Measurements from ENCODE around the gene GKN2.

GKN2 gene, protein sequence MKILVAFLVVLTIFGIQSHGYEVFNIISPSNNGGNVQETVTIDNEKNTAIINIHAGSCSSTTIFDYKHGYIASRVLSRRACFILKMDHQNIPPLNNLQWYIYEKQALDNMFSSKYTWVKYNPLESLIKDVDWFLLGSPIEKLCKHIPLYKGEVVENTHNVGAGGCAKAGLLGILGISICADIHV

GRCh38 chr2:68952887-68953521, at the start of gene GKN2:
TSS of gene GKN2 (minus strand) at chr2:68952893. CDS start at chr2:68952861, 32 bp downstream.
- DNase-seq (ENCODE audit: low spot score) = no peak

GRCh38 chr2:69001879-69002278, 49.2 kb upstream of the GKN2 start:
- DNase-seq (ENCODE audit: low spot score) = no peak

- DNase-seq (ENCODE audit: low spot score) = no peak
Measured at GRCh38 chr2:68997401-68997800, 44.7 kb upstream of the GKN2 start.

DNA sequence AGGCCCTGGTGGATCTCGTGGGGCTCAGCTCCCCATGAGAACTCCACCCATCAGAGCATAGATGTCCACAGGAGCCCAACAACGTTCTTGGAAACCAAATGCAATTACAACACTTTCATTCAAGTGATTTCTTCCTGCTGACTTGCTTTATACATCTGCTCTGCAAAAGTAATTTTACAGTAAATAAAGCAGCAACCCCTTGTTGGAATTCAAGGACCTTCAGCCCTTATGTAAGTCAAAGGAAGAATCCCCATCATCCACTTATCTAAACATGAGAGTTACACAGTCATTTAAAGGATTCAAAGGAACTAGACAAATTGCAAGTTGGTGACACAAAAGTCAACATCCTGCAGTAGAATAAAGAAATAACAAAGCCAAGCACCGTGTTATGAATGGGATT, 43.2 kb upstream of the GKN2 start:
- DNase-seq (ENCODE audit: low spot score) = no peak

- DNase-seq (ENCODE audit: low spot score) = peak; percentile 35
Measured at GRCh38 chr2:68994864-68995263, 42.2 kb upstream of the GKN2 start.

DNA sequence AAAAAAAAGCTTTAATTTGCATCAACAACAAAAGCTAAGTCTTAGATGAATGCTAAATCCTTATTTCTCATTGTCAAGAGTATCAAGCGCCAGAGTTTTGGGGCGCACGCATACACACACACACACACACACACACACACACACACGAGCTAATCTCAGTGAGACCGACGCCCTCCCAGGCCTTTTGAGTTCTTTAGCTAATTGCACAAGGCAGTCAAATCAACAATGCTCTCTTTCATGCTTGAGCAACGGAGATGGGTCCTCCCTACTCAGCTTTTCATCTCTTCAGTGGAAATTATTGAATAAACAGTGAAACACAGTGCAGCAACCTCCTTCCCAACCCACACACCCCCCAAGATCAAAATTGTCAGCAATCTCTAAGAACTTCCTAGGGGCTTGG, 41.0 kb upstream of the GKN2 start:
- DNase-seq (ENCODE audit: low spot score) = no peak

DNA sequence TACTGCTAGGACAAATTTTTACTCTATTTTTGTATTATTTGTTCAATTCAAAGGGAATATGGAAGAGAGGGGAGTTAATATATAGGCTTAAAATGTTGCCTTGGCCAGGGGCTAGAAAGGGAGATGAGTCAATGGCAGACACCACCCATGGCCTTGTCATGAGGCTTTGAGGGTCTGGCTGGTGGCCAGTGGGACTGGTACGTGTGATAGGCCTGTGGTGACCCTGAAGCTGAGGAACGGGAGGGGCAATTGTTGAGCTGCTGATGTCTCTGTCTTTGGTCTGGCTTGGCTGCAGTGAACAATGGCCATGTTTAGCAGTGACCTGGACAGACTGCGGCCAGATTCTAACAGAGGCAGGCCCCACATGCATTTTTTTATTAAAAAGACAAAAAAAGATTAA, 40.2 kb upstream of the GKN2 start:
- DNase-seq (ENCODE audit: low spot score) = no peak

DNA sequence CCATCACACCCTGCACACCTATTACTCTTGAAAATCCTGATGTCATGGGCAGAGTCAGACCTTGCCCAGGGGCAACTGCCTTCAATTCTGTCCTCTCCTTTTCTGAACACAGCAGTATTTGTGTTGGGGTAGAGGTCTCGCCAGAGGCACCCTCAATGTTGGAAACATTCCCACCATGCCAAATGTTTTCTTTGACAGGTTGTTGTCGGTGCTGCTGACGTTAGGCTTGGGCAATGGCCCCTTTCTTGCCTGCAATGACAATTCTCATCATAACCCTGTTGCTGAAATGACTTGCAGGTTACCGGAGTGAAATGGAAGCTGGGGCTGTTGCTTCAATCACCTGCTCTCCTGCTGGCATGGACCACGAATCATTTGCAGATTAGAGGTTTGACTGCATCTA, 39.6 kb upstream of the GKN2 start:
- DNase-seq (ENCODE audit: low spot score) = no peak

- no peak for DNase-seq (ENCODE audit: low spot score)
Measured at GRCh38 chr2:68989035-68989434, 36.3 kb upstream of the GKN2 start.

DNA sequence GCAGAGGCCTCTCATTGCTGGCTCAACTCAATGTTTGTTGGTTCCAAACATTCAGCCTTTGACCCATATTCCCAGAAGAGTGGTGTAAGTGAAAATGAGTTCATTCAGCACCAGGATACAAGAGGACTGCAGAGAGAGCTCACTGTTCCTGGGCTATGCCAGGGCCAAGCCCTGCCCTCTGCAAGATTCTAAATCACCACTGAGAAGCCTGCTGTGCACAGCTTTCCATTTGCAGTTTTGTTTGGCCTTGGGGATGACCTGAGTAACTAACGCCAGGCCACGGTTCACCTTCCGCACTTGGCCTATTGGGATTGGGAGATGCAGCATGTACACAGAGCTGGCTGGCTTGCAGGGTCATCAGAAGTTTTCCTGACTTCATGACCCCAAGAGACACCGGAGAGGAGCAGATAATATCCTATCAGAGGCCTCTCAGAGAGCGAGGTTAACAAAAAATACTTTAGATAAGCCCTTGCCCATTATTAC, 34.4 kb upstream of the GKN2 start:
- no peak for DNase-seq (ENCODE audit: low spot score)

DNA sequence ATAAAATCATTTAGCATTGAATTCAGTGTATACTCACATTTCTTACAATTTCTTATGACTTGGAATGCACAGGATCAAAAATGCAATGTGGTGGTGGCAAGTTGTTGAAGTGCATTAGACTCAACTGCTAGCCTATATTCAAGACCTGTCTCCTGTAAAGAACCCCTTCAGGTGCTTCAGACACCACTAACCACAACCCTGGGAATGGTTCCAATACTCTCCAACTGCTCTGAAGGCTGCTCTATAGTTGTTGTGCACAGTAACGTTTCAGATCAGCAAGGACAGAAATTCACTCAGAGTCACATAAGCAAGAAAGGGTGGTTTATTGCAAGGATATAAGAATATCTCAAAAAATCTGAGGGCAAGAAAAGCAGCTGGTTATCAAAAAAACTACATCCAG, 28.3 kb upstream of the GKN2 start:
- DNase-seq (ENCODE audit: low spot score) = no peak

DNA sequence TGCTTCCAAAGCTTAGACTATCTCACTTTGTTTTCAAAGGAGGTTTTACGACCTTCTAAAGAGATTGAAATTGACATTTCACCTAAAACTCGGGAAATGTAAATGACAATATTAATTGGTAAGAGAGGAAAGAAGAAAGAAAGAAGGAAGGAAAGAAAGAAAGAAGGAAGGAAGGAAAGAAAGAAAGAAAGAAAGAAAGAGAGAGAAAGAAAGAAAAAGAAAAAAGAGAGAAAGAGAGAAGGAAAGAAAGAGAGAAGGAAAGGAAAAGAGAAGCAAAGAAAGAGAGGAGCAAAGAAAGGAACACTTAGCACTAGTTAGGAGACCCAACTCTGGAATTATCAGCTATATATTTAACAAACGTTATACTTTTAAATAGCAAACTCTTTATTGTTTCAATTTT, 25.4 kb upstream of the GKN2 start:
- DNase-seq (ENCODE audit: low spot score) = no peak

GRCh38 chr2:68977453-68977852, 24.8 kb upstream of the GKN2 start:
- DNase-seq (ENCODE audit: low spot score) = no peak

- no peak for DNase-seq (ENCODE audit: low spot score)
Measured at GRCh38 chr2:68975844-68976243, 23.2 kb upstream of the GKN2 start.

DNA sequence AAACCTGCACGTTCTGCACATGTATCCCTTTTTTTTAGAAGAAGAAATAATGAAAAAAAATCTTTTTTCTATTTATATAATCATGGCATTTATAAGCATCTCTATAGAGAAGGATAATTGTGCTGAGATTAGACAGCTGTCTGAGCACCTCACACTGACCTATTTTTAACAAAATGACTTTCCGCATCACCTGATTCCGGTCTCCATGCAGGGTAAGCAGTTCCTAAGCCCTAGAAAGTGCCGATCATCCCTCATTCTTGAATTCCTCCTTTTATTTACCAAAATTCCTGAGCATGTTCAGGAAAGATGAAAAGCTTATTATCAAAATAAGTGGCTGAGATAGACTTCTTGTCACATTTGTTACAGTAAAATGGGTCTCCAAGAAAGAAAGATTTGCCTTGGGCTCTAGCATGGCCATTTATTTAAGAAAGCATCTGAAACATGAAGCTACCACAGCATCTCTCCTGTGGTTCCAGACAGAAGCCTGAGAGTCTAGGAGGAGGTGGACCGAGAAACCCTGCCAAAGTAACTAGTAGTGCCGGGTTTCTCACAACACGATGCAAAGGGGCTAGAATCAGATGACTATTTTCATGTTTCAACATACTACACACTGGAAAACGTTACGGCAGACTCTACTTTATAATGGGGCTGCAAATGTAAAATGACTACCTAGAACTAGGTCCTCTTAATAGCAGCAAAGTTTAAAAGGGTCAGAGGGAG, 22.4 kb upstream of the GKN2 start:
- DNase-seq (ENCODE audit: low spot score) = no peak

- DNase-seq (ENCODE audit: low spot score) = no peak
Measured at GRCh38 chr2:68974251-68974650, 21.6 kb upstream of the GKN2 start, which contains the start of gene GKN1. TSS of gene GKN1 (plus strand) at chr2:68974636. CDS start at chr2:68974678, 42 bp downstream.

- peak; percentile 57 for DNase-seq (ENCODE audit: low spot score)
Measured at GRCh38 chr2:68971591-68972231, 19.0 kb upstream of the GKN2 start.

DNA sequence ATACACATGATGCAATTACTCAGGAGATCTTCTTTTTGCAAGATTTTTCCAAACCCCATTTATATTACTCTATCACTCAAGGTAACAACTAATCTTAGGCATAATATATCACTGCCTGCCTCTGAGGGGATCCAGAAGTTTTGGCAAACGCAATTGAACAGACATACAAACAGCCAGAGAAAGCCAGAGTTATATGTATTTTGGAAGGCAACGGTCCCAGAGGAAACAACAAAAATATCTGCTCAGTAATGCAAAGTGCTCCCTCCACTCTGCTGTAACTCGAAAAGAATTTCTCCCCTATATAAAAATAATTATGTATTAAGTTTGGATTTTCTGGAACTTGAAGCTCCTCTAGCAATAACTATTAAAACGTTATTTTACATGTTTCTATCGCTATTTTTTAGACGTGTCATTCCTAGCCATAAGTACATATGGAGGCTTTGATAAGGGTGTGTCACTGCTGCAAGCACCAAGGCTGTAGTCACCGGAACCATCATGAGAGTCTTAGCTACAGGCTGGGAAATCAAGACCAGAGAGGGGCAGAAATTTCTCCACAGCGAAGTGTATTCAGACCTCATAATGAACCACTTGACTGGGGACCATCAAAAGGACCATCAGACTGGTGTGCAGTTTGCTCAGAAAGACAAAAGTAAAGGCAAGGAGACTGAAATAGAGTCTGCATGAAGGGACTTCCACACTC, 18.0 kb upstream of the GKN2 start:
- no peak for DNase-seq (ENCODE audit: low spot score)

DNA sequence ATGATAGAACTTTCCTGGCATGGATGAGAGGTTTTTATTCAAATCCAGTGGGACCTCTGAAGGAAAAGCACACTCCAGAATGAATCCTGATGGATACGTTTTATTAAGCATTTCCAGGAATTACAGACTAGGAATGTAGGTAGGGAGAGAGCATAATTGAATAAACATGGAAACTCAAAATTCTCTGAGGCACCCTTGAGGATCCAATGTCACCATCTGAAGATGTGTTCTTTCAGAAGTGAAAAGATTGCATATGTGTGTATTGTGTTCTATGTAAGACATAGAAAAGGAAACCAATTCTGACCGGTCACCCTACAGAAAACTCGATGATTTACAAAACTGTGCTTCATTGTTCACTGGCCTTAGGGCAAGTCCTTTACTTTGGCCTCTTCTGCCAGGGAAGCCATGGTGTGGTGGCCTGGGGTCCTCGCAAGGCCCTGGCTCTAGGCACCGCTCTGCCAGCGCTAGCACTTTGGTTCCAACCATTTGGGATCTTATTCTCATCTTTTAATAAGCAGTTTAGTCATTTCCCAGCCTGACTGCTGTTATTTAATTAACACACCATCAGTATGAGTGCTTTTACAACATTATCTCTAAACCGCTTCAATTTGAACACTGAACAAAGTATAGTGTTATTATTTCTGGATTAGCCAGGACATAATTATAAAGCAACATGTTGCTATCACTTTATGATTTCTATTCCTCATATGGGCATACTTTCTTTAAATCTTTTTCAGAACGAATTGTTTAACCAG, 17.2 kb upstream of the GKN2 start:
- DNase-seq (ENCODE audit: low spot score) = no peak

GRCh38 chr2:68968221-68968620, 15.5 kb upstream of the GKN2 start:
- DNase-seq (ENCODE audit: low spot score) = no peak

GRCh38 chr2:68964282-68964681, 11.6 kb upstream of the GKN2 start:
- no peak for DNase-seq (ENCODE audit: low spot score)

Measured in AG08396 (cell line).